NOMO-1 treated with DMSO at 0.1 percent for 48 hours (cell line): Measurements from ENCODE around the gene TNFRSF19.
A peak's percentile ranks its signal among the peaks of the same experiment; 100 is the strongest.
"Not testable (repeated sequence)": the region's sequence is repeated elsewhere in the genome, so short reads cannot be mapped to it uniquely, and the experiment has no call there.

Experiments used
- DNase-seq: peaks from one replicate; lab custom pipeline; 2025; ENCODE audit not compliant: unreplicated experiment; lab: John Stamatoyannopoulos, UW

Gene TNFRSF19

GRCh38 chr13:23567906-23568460 lies 2.2 kb upstream of the TNFRSF19 start:
- DNase-seq, result no peak

GRCh38 chr13:23570921-23571315 lies 706 bp downstream of the TNFRSF19 start:
- DNase-seq, result no peak

GRCh38 chr13:23571431-23571830 lies 1.2 kb downstream of the TNFRSF19 start:
- DNase-seq, result no peak

GRCh38 chr13:23572836-23573235 lies 2.6 kb downstream of the TNFRSF19 start:
- DNase-seq, result no peak

- no peak for DNase-seq
These were observed 4.4 kb downstream of the TNFRSF19 start for GRCh38 chr13:23574421-23575145.

- DNase-seq, result no peak
These were observed 5.4 kb downstream of the TNFRSF19 start for GRCh38 chr13:23575632-23576031.

- peak; percentile 49 for DNase-seq
These were observed 8.3 kb downstream of the TNFRSF19 start for GRCh38 chr13:23578411-23579071.

- DNase-seq, result peak; percentile 57
These were observed 9.1 kb downstream of the TNFRSF19 start for GRCh38 chr13:23579072-23579895.

GRCh38 chr13:23579896-23580683 lies 9.9 kb downstream of the TNFRSF19 start:
- no peak for DNase-seq

- no peak for DNase-seq
These were observed 10.5 kb downstream of the TNFRSF19 start for GRCh38 chr13:23580684-23581060.

- no peak for DNase-seq
These were observed 13.3 kb downstream of the TNFRSF19 start for GRCh38 chr13:23583491-23583890.

GRCh38 chr13:23584275-23584674 lies 14.1 kb downstream of the TNFRSF19 start:
- no peak for DNase-seq

GRCh38 chr13:23586336-23586735 lies 16.1 kb downstream of the TNFRSF19 start:
- no peak for DNase-seq

- DNase-seq, result no peak
These were observed 18.5 kb downstream of the TNFRSF19 start for GRCh38 chr13:23588666-23589065.

- DNase-seq, result peak; percentile 49
These were observed 22.4 kb downstream of the TNFRSF19 start for GRCh38 chr13:23592596-23592995.

- no peak for DNase-seq
These were observed 22.9 kb downstream of the TNFRSF19 start for GRCh38 chr13:23593148-23593547.

GRCh38 chr13:23594290-23594689 lies 24.1 kb downstream of the TNFRSF19 start:
- not testable (repeated sequence) for DNase-seq

GRCh38 chr13:23598369-23598768 lies 28.2 kb downstream of the TNFRSF19 start:
- DNase-seq, result no peak

GRCh38 chr13:23599083-23599925 lies 29.1 kb downstream of the TNFRSF19 start:
- DNase-seq, result no peak

- DNase-seq, result no peak
These were observed 29.9 kb downstream of the TNFRSF19 start for GRCh38 chr13:23600100-23600499.
